GM08714 (cell line): ENCODE measurements around the gene RUBCNL.

Experiments
- H3K4me3 ChIP-seq: fragments of 200-500 bp; sonication (Bioruptor generic); 2 replicates; pipeline ENCODE4 v1.5.1; 2014; ENCODE audit warnings: mild to moderate bottlenecking, low read length, inconsistent platforms
- ZNF274 ChIP-seq: IDR thresholded peaks from 2 replicates; pipeline ENCODE4 v1.6.1; 2012; ENCODE audit warnings: mild to moderate bottlenecking, low read depth, low read length

Gene RUBCNL

GRCh38 chr13:46317120-46317519 lies 69.9 kb downstream of the RUBCNL start:
- TF ChIP-seq ZNF274: no peak
- H3K4me3 ChIP-seq: no peak overlapping the region

GRCh38 chr13:46315491-46316075 lies 71.5 kb downstream of the RUBCNL start:
- H3K4me3 ChIP-seq: no peak overlapping the region
- TF ChIP-seq ZNF274: no peak

- no peak for TF ChIP-seq ZNF274
- no peak overlapping the region for H3K4me3 ChIP-seq
Observed at GRCh38 chr13:46315036-46315435, 72.0 kb downstream of the RUBCNL start.

- H3K4me3 ChIP-seq: no peak overlapping the region
- TF ChIP-seq ZNF274: no peak
Observed at GRCh38 chr13:46314587-46314986, 72.5 kb downstream of the RUBCNL start.

GRCh38 chr13:46313432-46314257 lies 73.4 kb downstream of the RUBCNL start:
- H3K4me3 ChIP-seq: no peak overlapping the region
- TF ChIP-seq ZNF274: no peak

GRCh38 chr13:46313024-46313423 lies 74.0 kb downstream of the RUBCNL start:
- TF ChIP-seq ZNF274: no peak
- no peak overlapping the region for H3K4me3 ChIP-seq

GRCh38 chr13:46311217-46311616 lies 75.8 kb downstream of the RUBCNL start:
- H3K4me3 ChIP-seq: no peak overlapping the region
- TF ChIP-seq ZNF274: no peak

- H3K4me3 ChIP-seq: no peak overlapping the region
- no peak for TF ChIP-seq ZNF274
Observed at GRCh38 chr13:46310066-46310465, 77.0 kb downstream of the RUBCNL start.

GRCh38 chr13:46307554-46307953 lies 79.5 kb downstream of the RUBCNL start:
- no peak overlapping the region for H3K4me3 ChIP-seq
- TF ChIP-seq ZNF274: no peak

- no peak overlapping the region for H3K4me3 ChIP-seq
- no peak for TF ChIP-seq ZNF274
Observed at GRCh38 chr13:46304546-46304945, 82.5 kb downstream of the RUBCNL start.

GRCh38 chr13:46303742-46304385 lies 83.2 kb downstream of the RUBCNL start:
- TF ChIP-seq ZNF274: no peak
- H3K4me3 ChIP-seq: no peak overlapping the region

- no peak for TF ChIP-seq ZNF274
- H3K4me3 ChIP-seq: no peak overlapping the region
Observed at GRCh38 chr13:46297361-46297811, 89.7 kb downstream of the RUBCNL start.

- no peak for TF ChIP-seq ZNF274
- no peak overlapping the region for H3K4me3 ChIP-seq
Observed at GRCh38 chr13:46296921-46297320, 90.1 kb downstream of the RUBCNL start.

- no peak for TF ChIP-seq ZNF274
- no peak overlapping the region for H3K4me3 ChIP-seq
Observed at GRCh38 chr13:46296115-46296822, 90.8 kb downstream of the RUBCNL start.
